A673 (cell line): ENCODE data around the gene GLS2. TPM values are rescaled to one million over a fixed set of nuclear protein-coding genes. Genes with fewer than 3 reads are reported as not detected.
A peak's percentile ranks its signal among the peaks of the same experiment; 100 is the strongest.

ENCODE experiments used
- BruUV-seq: library from RNA; stranded (reverse); fragments of 400-500 nt; replicated peaks from 2 replicates; lab custom pipeline; 2021; lab: Mats Ljungman, UMichigan
- CTCF ChIA-PET: fragments of 300-600 bp; sonication (Branson Sonifier 250); formaldehyde crosslinking; loops from one replicate; lab custom pipeline; 2022; ENCODE audit warnings: antibody characterized with exemption; lab: Charles Lee
- POLR2A ChIA-PET: fragments of 300-600 bp; sonication (Branson Sonifier 250); formaldehyde crosslinking; loops from one replicate; lab custom pipeline; 2022; ENCODE audit warnings: antibody characterized with exemption; ENCODE audit not compliant: low non-redundant PET; lab: Charles Lee
- DNase-seq: peaks from one replicate; pipeline ENCODE4 v3.0.0-alpha.2; 2015; ENCODE audit warnings: low spot score
- H3K27ac ChIP-seq: fragments of 200-600 bp; sonication (generic); 2 replicates; pipeline ENCODE4 v1.5.1; 2016; ENCODE audit warnings: mixed run types, low read depth, mild to moderate bottlenecking, mixed read lengths, antibody characterized with exemption, low read length; ENCODE audit not compliant: poor library complexity, severe bottlenecking
- H3K27me3 ChIP-seq: fragments of 200-600 bp; sonication (generic); replicated peaks from 2 replicates; pipeline ENCODE4 v1.6.1; 2017; ENCODE audit warnings: mixed run types, low read depth, mild to moderate bottlenecking, mixed read lengths, antibody characterized with exemption, low read length; ENCODE audit not compliant: insufficient read depth, poor library complexity
- H3K36me3 ChIP-seq: fragments of 200-600 bp; sonication (generic); 2 replicates; pipeline ENCODE4 v1.6.1; 2016; ENCODE audit warnings: mixed run types, mild to moderate bottlenecking, mixed read lengths, antibody characterized with exemption, low read length; ENCODE audit not compliant: insufficient read depth, poor library complexity, severe bottlenecking
- H3K4me1 ChIP-seq: fragments of 200-600 bp; sonication (generic); 2 replicates; pipeline ENCODE4 v1.6.1; 2017; ENCODE audit warnings: mixed run types, mild to moderate bottlenecking, mixed read lengths, antibody characterized with exemption, low read length; ENCODE audit not compliant: insufficient read depth, poor library complexity, severe bottlenecking
- H3K4me3 ChIP-seq: fragments of 200-600 bp; sonication (generic); 2 replicates; pipeline ENCODE4 v1.5.1; 2016; ENCODE audit warnings: low read depth, mixed run types, mild to moderate bottlenecking, mixed read lengths, low read length; ENCODE audit not compliant: poor library complexity, severe bottlenecking
- H3K9me3 ChIP-seq: fragments of 200-600 bp; sonication (generic); 2 replicates; pipeline ENCODE4 v1.6.1; 2016; ENCODE audit warnings: mixed run types, low read depth, mild to moderate bottlenecking, mixed read lengths, antibody characterized with exemption, low read length; ENCODE audit not compliant: poor library complexity, severe bottlenecking
- EZH2 ChIP-seq: fragments of 200-600 bp; sonication (generic); IDR thresholded peaks from 2 replicates; pipeline ENCODE4 v1.6.1; 2017; ENCODE audit warnings: borderline replicate concordance, low read depth, mild to moderate bottlenecking, mixed read lengths, antibody characterized with exemption, low read length; ENCODE audit not compliant: poor library complexity, severe bottlenecking
- intact Hi-C: fragments of 100-400 bp; cut with micrococcal nuclease; formaldehyde crosslinking; loops from one replicate; pipeline ENCODE4 v1.10.0; 2022; ENCODE audit not compliant: unreplicated experiment
- total RNA-seq: library from RNA; stranded (reverse); gene quantifications from 2 replicates; pipeline ENCODE4 v1.2.3, GENCODE V29; 2021
- TF ChIP-seq, protein P1 (sequence below): fragments of 300-800, 200-600 bp; sonication (generic); conservative IDR thresholded peaks from 2 replicates; pipeline ENCODE4 v1.5.1; 2017; ENCODE audit warnings: low read depth, mild to moderate bottlenecking, antibody characterized with exemption, low read length, moderate library complexity, mixed read lengths

The GLS2 gene
- total RNA-seq, 1 experiment from 2014 or later: not detected

DNA sequence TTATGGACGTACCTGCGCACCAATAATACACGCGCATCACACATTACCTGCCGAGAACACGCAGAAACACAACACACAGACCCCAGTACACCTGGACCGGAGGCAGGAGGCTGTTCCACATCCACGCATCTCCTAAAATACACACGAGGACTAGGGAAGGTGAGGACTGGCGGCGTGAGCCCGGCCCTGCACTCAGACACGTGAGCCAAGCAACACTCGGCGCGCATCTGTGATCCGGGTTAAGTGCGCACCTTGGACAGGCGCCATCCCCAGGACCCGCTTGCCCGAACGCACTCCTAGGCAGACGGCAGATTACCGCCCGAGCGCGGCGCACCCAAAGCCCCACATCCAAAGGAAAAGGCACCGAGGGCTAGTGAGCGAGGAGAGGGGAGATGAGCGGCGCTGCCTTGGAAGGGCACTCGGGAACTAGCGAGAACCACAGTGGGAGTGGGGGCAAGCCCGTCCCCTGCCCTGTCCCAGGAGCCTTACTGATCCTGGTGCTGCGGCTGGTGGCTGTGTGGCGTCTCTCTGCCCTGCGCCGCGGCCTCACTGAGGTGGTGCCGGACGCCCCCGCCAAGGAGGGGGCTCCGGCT is 417 bp downstream of the GLS2 start:
- CTCF ChIA-PET: interaction anchor here (0.6 kb wide), 1 partner anchor 17 kb away, joined by 3 read pairs; no protein-coding TSS in a partner anchor
- POLR2A ChIA-PET: no interaction called here
- Histone ChIP-seq H3K9me3 (no peaks in the 10 kb centered on the region), H3K27ac (no peak overlapping the region), H3K27me3 (peaks cover 25% of the 10 kb centered on the region), H3K4me1 (peaks cover 12% of the 10 kb centered on the region), H3K36me3 (no peaks in the 10 kb centered on the region), H3K4me3 (peak overlapping the region; percentile 53)
- BruUV-seq: no TSS peak
- intact Hi-C loops: no loop called here
- TF ChIP-seq, protein P1, sequence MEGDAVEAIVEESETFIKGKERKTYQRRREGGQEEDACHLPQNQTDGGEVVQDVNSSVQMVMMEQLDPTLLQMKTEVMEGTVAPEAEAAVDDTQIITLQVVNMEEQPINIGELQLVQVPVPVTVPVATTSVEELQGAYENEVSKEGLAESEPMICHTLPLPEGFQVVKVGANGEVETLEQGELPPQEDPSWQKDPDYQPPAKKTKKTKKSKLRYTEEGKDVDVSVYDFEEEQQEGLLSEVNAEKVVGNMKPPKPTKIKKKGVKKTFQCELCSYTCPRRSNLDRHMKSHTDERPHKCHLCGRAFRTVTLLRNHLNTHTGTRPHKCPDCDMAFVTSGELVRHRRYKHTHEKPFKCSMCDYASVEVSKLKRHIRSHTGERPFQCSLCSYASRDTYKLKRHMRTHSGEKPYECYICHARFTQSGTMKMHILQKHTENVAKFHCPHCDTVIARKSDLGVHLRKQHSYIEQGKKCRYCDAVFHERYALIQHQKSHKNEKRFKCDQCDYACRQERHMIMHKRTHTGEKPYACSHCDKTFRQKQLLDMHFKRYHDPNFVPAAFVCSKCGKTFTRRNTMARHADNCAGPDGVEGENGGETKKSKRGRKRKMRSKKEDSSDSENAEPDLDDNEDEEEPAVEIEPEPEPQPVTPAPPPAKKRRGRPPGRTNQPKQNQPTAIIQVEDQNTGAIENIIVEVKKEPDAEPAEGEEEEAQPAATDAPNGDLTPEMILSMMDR: no peak
- TF ChIP-seq EZH2: no peak
- DNase-seq: peak; percentile 25

DNA sequence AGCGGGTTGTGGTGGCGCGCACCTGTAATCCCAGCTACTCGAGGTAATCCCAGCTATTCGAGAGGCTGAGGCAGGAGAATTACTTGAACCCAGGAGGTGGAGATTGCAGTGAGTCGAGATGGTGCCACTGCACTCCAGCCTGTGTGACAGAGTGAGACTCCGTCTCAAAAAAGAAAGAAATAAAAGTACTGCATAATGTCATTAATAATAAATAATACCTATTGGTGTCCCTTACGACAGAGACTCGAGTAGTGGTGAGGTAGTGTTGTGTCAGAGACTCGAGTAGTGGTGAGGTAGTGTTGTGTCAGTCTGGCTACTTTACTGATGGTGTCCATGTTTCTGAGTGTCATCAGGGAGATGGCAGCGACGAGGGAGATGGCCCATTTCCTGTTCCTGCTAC is 1.3 kb downstream of the GLS2 start:
- no peak for DNase-seq
- ChIA-PET CTCF (no interaction called here), POLR2A (no interaction called here)
- no TSS peak for BruUV-seq
- Histone ChIP-seq H3K27ac (no peak overlapping the region), H3K27me3 (peaks cover 21% of the 10 kb centered on the region), H3K36me3 (no peaks in the 10 kb centered on the region), H3K4me1 (peaks cover 12% of the 10 kb centered on the region), H3K9me3 (no peaks in the 10 kb centered on the region), H3K4me3 (no peak overlapping the region)
- TF ChIP-seq EZH2: no peak
- TF ChIP-seq, protein P1: no peak
- intact Hi-C loops: no loop called here

DNA sequence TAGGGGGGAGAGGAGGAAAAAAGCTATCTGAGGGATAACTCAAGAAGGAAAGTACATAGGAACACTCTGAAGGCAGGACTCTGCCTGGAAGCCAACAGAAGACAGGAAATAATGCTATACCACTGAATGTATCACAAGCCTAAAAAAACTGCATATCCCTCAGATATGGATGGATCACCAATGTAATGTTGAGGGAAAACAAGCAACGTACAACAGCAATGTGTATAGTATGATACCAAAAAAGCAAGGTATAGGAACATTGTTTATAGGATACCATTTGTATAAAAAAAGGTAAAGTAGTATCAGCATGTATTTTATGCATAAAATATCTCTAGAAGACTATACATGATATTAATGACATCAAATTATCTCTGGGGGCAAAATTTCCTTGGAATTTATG is 3.4 kb downstream of the GLS2 start:
- CTCF ChIA-PET: no interaction called here

More for the DNA sequence above, 3.4 kb downstream of the GLS2 start:
- DNase-seq: no peak
- intact Hi-C loops: no loop called here
- Histone ChIP-seq H3K27ac (no peak overlapping the region), H3K4me3 (no peak overlapping the region), H3K9me3 (no peaks in the 10 kb centered on the region), H3K4me1 (peaks cover 12% of the 10 kb centered on the region), H3K36me3 (no peaks in the 10 kb centered on the region), H3K27me3 (peaks cover 6% of the 10 kb centered on the region)
- no TSS peak for BruUV-seq
- no peak for TF ChIP-seq EZH2
- TF ChIP-seq, protein P1: no peak
- POLR2A ChIA-PET: no interaction called here
